ENCODE results near the gene MADCAM1. TPM values are rescaled to one million over a fixed set of nuclear protein-coding genes. Genes with fewer than 3 reads are reported as not detected.

Gene MADCAM1
- total RNA-seq, 3 donors from 2014 or later (not counting 1 experiment from before 2014, with no cell fraction given), result 0.43 to 0.54 TPM; not detected in 1

DNA sequence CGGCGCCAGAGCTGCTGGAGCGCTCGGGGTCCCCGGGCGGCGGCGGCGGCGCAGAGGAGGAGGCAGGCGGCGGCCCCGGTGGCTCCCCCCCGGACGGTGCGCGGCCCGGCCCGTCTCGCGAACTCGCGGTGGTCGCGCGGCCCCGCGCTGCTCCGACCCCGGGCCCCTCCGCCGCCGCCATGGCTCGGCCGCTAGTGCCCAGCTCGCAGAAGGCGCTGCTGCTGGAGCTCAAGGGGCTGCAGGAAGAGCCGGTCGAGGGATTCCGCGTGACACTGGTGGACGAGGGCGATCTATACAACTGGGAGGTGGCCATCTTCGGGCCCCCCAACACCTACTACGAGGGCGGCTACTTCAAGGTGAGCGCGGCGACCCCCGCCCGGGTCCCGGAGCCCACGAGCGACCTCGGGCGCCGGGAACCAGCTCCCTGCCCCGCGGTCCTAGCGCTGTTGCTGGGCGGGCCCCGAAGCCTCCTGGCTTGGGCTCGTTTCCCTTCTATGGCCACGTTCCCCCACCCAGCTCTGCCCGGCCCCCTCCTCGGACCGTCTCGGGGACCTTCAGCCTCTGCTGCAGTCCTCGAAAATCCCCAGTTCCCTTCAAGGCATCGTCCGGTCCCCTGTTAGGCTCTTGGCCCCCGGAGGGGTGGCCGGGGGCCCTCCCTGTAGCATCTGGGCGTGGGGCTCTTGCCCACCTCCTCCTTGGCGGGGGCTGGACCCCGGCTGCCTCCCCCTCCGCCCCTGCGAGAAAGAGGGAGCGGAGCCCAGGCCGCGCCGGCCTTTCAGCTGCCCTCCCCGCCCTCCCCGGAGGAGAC, 35.7 kb downstream of the MADCAM1 start, which contains the start of gene CDC34:
Gene CDC34 (plus strand): TSS at position 8 of the 808 bp plus-strand sequence. CDS start 172 bp downstream, at position 180.
- intact Hi-C loops (cut with micrococcal nuclease), result loop anchor here (2.0 to 5.0 kb wide), 2 partner anchors 21 to 40 kb away; partner anchors contain the start of gene BSG
- DNase-seq, result no peak
- peak within 1 kb of the TSS; percentile 78 for H3K4me3 ChIP-seq (ENCODE audit: low read length)
- H3K4me1 ChIP-seq (ENCODE audit: control insufficient read depth, insufficient read depth, low read length), result peaks cover 36% of the 10 kb centered on the region
- under 1% methylated on average over 84 of the region's 84 CpGs for WGBS (ENCODE audit: insufficient coverage)
- TF ChIP-seq, protein P1, sequence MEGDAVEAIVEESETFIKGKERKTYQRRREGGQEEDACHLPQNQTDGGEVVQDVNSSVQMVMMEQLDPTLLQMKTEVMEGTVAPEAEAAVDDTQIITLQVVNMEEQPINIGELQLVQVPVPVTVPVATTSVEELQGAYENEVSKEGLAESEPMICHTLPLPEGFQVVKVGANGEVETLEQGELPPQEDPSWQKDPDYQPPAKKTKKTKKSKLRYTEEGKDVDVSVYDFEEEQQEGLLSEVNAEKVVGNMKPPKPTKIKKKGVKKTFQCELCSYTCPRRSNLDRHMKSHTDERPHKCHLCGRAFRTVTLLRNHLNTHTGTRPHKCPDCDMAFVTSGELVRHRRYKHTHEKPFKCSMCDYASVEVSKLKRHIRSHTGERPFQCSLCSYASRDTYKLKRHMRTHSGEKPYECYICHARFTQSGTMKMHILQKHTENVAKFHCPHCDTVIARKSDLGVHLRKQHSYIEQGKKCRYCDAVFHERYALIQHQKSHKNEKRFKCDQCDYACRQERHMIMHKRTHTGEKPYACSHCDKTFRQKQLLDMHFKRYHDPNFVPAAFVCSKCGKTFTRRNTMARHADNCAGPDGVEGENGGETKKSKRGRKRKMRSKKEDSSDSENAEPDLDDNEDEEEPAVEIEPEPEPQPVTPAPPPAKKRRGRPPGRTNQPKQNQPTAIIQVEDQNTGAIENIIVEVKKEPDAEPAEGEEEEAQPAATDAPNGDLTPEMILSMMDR (IDR thresholded peaks at IDR 0.05), result no peak
- H3K36me3 ChIP-seq (ENCODE audit: control insufficient read depth, insufficient read depth, low read length), result peaks cover 14% of the 10 kb centered on the region
- no peaks in the 10 kb centered on the region for H3K36me3 Mint-ChIP-seq
- peak within 1 kb of the TSS; percentile 85 to 89 for H3K27ac Mint-ChIP-seq
- H3K27me3 Mint-ChIP-seq (ENCODE audit: low read depth in 2 of 2), result no peaks in the 10 kb centered on the region
- H3K9me3 Mint-ChIP-seq, result no peaks in the 10 kb centered on the region
- H3K27me3 ChIP-seq (ENCODE audit: control insufficient read depth, insufficient read depth, low read length), result no peaks in the 10 kb centered on the region
- peak within 1 kb of the TSS; percentile 79 for H3K27ac ChIP-seq (ENCODE audit: low read length)
- peaks cover 12 to 18% of the 10 kb centered on the region in 2 donors for H3K4me1 Mint-ChIP-seq
- H3K9me3 ChIP-seq (ENCODE audit: control insufficient read depth, insufficient read depth, low read length), result no peaks in the 10 kb centered on the region
- peak; percentile 27 to 38 (median 33) for ATAC-seq
- peak within 1 kb of the TSS; percentile 89 for H3K4me3 Mint-ChIP-seq

GRCh38 chr19:532561-533363, 36.5 kb downstream of the MADCAM1 start:
- TF ChIP-seq, protein P1 (IDR thresholded peaks at IDR 0.05), result peak; percentile 32
- H3K27ac Mint-ChIP-seq, result peak overlapping the region; percentile 85 to 89
- peak overlapping the region; percentile 89 for H3K4me3 Mint-ChIP-seq
- Histone ChIP-seq H3K9me3 (ENCODE audit: control insufficient read depth, insufficient read depth, low read length) (no peaks in the 10 kb centered on the region), H3K4me3 (ENCODE audit: low read length) (peak overlapping the region; percentile 78), H3K4me1 (ENCODE audit: control insufficient read depth, insufficient read depth, low read length) (peaks cover 36% of the 10 kb centered on the region), H3K36me3 (ENCODE audit: control insufficient read depth, insufficient read depth, low read length) (peaks cover 18% of the 10 kb centered on the region), H3K27me3 (ENCODE audit: control insufficient read depth, insufficient read depth, low read length) (no peaks in the 10 kb centered on the region), H3K27ac (ENCODE audit: low read length) (peak overlapping the region; percentile 70)
- 1% methylated on average over 47 of the region's 47 CpGs for WGBS (ENCODE audit: insufficient coverage)
- DNase-seq (peak in 1 of 2 donors; percentile 76), ATAC-seq (peak in 2 of 3 donors; percentile 17 to 24)
- intact Hi-C loops (cut with micrococcal nuclease), result loop anchor here (2.0 to 5.0 kb wide), 2 partner anchors 22 to 40 kb away; partner anchors contain the start of gene BSG
- no peaks in the 10 kb centered on the region for H3K36me3 Mint-ChIP-seq
- no peaks in the 10 kb centered on the region for H3K27me3 Mint-ChIP-seq (ENCODE audit: low read depth in 2 of 2)
- no peaks in the 10 kb centered on the region for H3K9me3 Mint-ChIP-seq
- peaks cover 12 to 18% of the 10 kb centered on the region in 2 donors for H3K4me1 Mint-ChIP-seq

DNA sequence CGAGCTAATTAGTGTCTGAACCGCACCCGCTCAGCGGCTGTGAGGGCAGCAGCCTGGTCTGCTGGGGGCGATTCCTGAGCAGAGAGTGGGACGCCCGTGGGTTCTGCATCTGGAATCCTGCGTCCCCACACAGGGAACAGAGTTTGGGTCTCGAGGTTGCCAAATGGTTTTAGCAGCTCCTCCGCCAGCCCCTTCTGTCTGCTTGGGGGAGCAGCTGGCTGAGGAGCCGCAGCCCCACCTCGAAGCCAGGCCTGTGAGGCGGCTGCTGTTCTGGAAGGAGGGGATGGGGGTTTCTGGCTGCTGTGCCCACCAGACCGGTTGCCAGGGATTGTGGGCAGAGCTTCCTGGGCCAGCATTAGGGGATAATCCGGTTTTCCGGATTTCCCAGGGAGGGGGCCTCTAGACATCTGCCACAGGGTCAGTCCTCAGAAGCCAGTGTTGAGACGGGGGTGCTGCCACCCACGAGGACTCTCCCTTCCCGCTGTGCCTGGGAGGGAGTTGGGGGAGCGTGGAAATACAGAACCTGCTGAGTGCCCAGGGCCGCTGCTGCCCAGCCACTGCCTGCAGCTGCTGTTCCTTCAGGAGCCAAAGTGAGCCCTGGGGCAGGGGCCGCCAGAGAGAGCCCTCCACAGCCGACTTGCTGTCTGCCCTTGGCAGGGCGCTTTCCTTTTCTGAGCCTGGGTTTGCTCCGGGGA, 37.2 kb downstream of the MADCAM1 start:
- Mint-ChIP-seq H3K9me3 (no peaks in the 10 kb centered on the region), H3K36me3 (no peaks in the 10 kb centered on the region), H3K4me3 (peak overlapping the region; percentile 89), H3K27ac (peak overlapping the region; percentile 85 to 89), H3K4me1 (peaks cover 12 to 24% of the 10 kb centered on the region in 2 donors), H3K27me3 (ENCODE audit: low read depth in 2 of 2) (no peaks in the 10 kb centered on the region)
- H3K36me3 ChIP-seq (ENCODE audit: control insufficient read depth, insufficient read depth, low read length), result peaks cover 23% of the 10 kb centered on the region
- TF ChIP-seq, protein P1 (IDR thresholded peaks at IDR 0.05), result no peak
- intact Hi-C loops (cut with micrococcal nuclease), result loop anchor here (2.0 to 5.0 kb wide), 2 partner anchors 23 to 39 kb away; partner anchors contain the start of gene BSG
- H3K9me3 ChIP-seq (ENCODE audit: control insufficient read depth, insufficient read depth, low read length), result no peaks in the 10 kb centered on the region
- H3K27ac ChIP-seq (ENCODE audit: low read length), result peak overlapping the region; percentile 70
- H3K27me3 ChIP-seq (ENCODE audit: control insufficient read depth, insufficient read depth, low read length), result no peaks in the 10 kb centered on the region
- DNase-seq, result no peak
- ATAC-seq, result no peak
- WGBS (ENCODE audit: insufficient coverage), result 60% methylated on average over 25 of the region's 25 CpGs
- H3K4me3 ChIP-seq (ENCODE audit: low read length), result peak overlapping the region; percentile 78
- H3K4me1 ChIP-seq (ENCODE audit: control insufficient read depth, insufficient read depth, low read length), result peaks cover 36% of the 10 kb centered on the region

Measured in natural killer cell (primary cell).